ENCODE measurements around the gene THOC2.
"Not testable (repeated sequence)": the region's sequence is repeated elsewhere in the genome, so short reads cannot be mapped to it uniquely, and the experiment has no call there.

GRCh38 chrX:123735137-123735536, 2.3 kb upstream of the THOC2 start:
- not testable (repeated sequence) for TF ChIP-seq SUZ12 (IDR thresholded peaks at IDR 0.05; ENCODE audit: extremely low read depth, insufficient read depth, insufficient read length); YY1 (IDR thresholded peaks at IDR 0.05; ENCODE audit: insufficient read depth, insufficient read length)
